Epithelial cell of proximal tubule (primary cell): ENCODE results near the gene RBCK1. TPM values are rescaled to one million over a fixed set of nuclear protein-coding genes. Genes with fewer than 3 reads are reported as not detected.

Experiments
- DNase-seq: peaks from one replicate; pipeline ENCODE4 v3.0.0-alpha.2; 2011; ENCODE audit warnings: low read depth
- H3K4me3 ChIP-seq: 2 replicates; pipeline ENCODE4 v1.5.1; 2011; ENCODE audit warnings: low read depth, mild to moderate bottlenecking, low read length
- total RNA-seq: library from RNA; depleted of rRNA; stranded (reverse); fragments of >200 nt; gene quantifications from 2 replicates; pipeline ENCODE4 v1.2.3, GENCODE V29; 2015
- TF ChIP-seq, protein P1 (sequence below): conservative IDR thresholded peaks from 2 replicates; pipeline ENCODE4 v1.5.1; 2012; ENCODE audit warnings: low read depth, mild to moderate bottlenecking, low read length

RBCK1 gene
- total RNA-seq, 1 donor from 2014 or later, result 106 TPM

DNA sequence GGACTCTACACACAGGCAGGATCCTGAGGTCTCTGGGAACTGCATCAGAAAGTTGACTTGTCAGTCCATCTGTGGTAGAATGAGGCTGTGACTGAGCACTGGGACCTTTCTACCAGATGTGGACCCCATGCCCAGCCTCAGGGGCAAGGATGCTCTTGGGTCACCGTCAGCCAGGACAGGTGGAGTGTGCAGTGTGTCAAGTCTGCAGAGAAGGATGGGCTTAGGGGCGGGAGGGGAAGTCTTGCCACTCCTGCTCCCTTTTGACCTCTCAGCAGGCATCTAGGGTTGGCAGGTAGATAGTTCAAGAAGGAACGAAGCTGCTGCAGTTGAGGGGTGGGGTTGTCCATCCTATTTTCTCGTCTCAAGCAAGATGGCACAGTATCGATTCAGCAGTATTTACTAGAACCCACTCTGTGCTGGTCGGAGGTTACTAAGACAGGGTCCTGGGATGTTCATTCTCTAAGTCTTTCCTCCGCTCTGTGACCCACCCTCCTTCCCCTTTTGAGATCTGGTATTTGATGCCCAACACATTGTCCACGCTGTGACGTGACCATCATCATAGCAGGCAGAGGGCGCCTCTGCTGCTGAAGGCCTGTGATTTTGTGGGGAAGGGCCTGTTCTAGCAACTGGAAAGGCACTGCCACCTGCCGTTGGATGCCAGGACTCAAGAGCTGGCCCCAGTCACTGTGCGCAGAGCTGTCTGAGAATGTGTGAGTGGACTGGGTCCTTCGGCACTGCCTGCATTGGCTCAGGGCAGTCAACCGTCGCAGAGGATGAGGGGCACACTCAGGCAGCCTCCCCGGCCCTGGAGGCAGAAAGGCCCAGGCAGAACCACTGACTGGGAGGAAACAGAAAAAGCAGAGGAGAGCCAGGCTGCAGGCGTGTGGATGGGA is 23.2 kb downstream of the RBCK1 start:
- TF ChIP-seq, protein P1, sequence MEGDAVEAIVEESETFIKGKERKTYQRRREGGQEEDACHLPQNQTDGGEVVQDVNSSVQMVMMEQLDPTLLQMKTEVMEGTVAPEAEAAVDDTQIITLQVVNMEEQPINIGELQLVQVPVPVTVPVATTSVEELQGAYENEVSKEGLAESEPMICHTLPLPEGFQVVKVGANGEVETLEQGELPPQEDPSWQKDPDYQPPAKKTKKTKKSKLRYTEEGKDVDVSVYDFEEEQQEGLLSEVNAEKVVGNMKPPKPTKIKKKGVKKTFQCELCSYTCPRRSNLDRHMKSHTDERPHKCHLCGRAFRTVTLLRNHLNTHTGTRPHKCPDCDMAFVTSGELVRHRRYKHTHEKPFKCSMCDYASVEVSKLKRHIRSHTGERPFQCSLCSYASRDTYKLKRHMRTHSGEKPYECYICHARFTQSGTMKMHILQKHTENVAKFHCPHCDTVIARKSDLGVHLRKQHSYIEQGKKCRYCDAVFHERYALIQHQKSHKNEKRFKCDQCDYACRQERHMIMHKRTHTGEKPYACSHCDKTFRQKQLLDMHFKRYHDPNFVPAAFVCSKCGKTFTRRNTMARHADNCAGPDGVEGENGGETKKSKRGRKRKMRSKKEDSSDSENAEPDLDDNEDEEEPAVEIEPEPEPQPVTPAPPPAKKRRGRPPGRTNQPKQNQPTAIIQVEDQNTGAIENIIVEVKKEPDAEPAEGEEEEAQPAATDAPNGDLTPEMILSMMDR, result peak; percentile 79
- no peak overlapping the region for H3K4me3 ChIP-seq
- DNase-seq, result no peak

DNA sequence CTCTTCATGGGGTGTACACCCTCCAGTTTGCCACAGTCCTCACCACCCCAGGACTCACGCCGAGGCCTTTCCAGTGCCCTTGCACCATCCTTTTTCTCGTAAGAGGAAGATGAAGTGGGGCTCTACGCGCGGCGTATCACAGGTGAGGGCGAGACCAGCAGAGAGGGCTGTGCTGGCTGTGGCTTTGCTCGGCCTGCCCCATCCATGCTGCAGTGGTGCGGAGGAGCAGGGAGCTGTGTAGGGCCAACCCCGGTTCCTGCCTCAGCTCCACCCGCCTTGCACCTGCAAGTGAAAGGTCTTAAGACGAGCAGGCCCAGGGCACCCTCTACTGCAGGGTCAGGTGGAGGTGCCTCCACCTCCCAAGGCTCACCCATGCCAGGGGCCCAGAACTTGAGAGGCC is 24.1 kb downstream of the RBCK1 start:
- TF ChIP-seq, protein P1, result no peak
- DNase-seq, result no peak
- H3K4me3 ChIP-seq, result no peak overlapping the region

DNA sequence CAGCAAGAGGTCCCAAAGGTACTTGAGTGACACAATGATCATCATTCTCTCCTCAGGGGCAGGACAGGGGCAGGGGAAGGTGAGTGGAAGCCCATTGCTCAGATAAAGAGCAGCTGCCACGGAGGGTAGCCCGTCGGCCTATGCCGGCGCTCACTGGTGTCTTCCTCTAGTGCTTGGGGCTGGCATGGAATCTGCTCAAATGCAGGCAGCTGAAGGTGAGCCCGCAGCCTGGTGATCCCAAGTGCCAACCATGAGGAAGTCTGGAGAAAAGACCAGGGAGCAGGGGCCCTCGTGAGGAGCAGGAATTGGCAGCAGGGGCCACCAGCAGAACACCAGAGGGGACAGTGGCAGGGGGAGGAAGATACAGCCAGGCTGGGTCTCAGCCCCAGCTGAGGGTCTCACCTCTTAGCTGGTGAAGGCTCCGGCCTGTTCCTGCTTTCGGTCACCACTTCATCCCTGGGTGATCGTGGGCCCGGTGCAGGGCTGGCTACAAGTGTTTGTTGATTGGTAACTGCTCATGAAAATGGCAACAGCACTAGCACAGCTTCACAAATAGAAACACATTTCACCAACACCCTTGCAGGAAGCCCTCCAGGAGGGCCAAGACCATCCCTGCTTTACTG is 24.7 kb downstream of the RBCK1 start:
- DNase-seq, result no peak
- TF ChIP-seq, protein P1, result no peak
- H3K4me3 ChIP-seq, result no peak overlapping the region

DNA sequence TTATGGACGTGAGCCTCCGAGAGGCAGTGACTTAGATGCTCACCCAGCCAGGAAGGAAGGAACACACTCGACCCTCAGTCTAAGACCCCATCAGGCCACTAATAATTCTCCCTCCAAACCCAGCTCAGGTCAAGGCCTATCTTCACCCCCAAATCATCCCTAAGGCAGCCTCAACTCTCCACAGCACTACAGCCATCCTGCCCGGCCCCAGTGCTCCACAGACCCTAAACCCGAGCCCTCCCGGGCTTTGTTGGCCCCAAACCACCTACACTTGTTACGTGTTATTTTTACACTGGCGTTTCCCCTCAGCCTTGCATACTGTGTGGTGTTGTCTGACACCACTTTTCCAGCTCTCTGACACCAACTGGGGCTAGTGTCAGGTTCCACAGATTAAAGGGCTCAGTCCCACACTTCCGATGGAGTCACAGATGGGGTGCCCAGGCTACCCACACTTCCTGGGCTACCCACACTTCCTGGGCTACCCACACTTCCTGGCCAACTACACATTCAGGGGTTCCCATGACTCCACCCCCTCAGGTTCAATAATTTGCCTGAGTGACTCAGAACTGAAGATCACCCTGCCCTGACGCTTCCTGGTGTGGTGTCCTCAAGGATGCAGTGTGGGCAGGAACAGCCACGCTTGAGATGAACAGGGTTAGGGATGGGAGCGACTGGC is 25.3 kb downstream of the RBCK1 start:
- TF ChIP-seq, protein P1, result no peak
- peak; percentile 15 for DNase-seq
- H3K4me3 ChIP-seq, result no peak overlapping the region

DNA sequence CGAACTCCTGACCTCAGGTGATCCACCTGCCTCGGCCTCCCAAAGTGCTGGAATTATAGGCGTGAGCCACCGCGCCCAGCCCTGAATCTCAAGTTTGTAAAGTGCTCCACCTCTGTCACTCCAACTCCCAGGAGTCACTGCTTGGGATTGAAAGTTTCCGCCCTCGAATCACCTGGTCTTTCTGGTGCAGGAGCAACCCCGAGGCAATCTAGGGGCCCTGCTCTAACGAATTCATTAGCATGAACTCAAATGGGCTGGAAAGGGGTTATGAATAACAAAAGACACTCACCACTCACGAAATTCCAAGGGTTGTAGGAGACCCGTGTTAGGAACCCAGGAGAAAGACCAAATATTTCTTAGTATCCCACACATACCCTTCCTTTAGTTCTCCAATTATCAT is 26.1 kb downstream of the RBCK1 start:
- TF ChIP-seq, protein P1, result no peak
- no peak for DNase-seq

DNA sequence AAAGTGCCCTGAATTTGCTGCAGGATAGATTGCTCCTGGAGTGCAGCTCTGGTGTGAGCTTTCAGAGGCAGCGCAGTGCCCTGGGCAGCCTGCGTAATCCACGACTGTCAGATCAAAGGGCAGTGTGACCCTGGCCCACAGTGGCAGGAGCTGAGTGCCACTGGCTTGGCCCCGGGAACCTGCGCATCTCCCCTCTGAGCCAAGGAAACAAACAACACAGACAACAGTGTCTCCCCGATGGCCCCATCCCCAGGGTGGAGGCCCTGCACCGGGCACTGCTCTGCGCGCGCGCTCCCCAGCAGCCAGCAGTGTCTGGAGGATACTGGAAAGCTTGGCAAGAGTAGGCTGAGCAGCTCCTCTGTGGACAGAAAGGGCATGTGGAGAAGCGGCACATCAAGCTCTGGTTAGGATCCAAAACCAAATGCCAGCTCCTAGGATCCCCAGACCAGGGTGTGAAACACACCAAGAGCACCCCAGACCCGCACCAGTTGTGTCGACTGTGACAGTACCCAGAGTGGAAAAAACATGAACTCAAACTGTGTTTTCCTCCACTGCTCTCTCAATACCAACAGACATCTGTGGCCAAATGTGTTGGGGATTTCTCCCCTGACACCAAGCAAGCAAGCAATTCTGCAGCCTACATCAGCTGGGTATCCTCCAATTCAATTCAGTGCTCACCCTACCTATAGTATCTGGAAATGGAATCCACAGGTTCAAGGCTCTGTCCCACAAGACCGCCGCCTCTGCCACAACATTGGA is 26.7 kb downstream of the RBCK1 start:
- TF ChIP-seq, protein P1, result no peak
- no peak overlapping the region for H3K4me3 ChIP-seq
- DNase-seq, result no peak

More for the DNA sequence above, 26.1 kb downstream of the RBCK1 start:
- no peak overlapping the region for H3K4me3 ChIP-seq
